Naive B cell (primary cell): ENCODE data around the gene ZBTB16. TPM values are rescaled to one million over a fixed set of nuclear protein-coding genes. Genes with fewer than 3 reads are reported as not detected.

Experiments
- ATAC-seq, 2 donors: fragments of 150-1000 bp; cut with Tn5 transposase; 2 replicates each; pipeline ENCODE4 v1.10.0; 2021; ENCODE audit warnings: low read depth in 2 of 2, mild to moderate bottlenecking in 2 of 2, moderate library complexity in 2 of 2
- DNase-seq: peaks from one replicate; pipeline ENCODE4 v3.0.0; 2022
- H3K27ac Mint-ChIP-seq, 6 donors: one replicate each; pipeline ENCODE4 v1.8.0; 2020 to 2022; ENCODE audit warnings: mild to moderate bottlenecking in 6 of 6, mixed read lengths in 6 of 6, moderate library complexity in 5 of 6, inconsistent platforms in 2 of 6
- H3K27me3 Mint-ChIP-seq, 3 donors: one replicate each; pipeline ENCODE4 v1.8.0; 2021 to 2022; ENCODE audit warnings: mixed read lengths in 3 of 3, mild to moderate bottlenecking in 1 of 3
- H3K36me3 Mint-ChIP-seq, 2 donors: one replicate each; pipeline ENCODE4 v1.8.0; 2020 to 2022; ENCODE audit warnings: mixed read lengths in 2 of 2, inconsistent platforms in 1 of 2, mild to moderate bottlenecking in 1 of 2
- H3K4me1 Mint-ChIP-seq, 3 donors: one replicate each; pipeline ENCODE4 v1.8.0; 2020 to 2022; ENCODE audit warnings: mixed read lengths in 3 of 3, inconsistent platforms in 1 of 3, mild to moderate bottlenecking in 1 of 3, moderate library complexity in 1 of 3
- H3K4me3 Mint-ChIP-seq, 8 donors: one replicate each; pipeline ENCODE4 v1.8.0; 2020 to 2022; ENCODE audit warnings: mild to moderate bottlenecking in 8 of 8, mixed read lengths in 8 of 8, moderate library complexity in 8 of 8, inconsistent platforms in 2 of 8
- H3K9me3 Mint-ChIP-seq, 7 donors: one replicate each; pipeline ENCODE4 v1.8.0; 2020 to 2022; ENCODE audit warnings: mixed read lengths in 7 of 7, mild to moderate bottlenecking in 5 of 7, inconsistent platforms in 2 of 7, moderate library complexity in 1 of 7
- polyA plus RNA-seq, 6 donors: library from polyadenylated mRNA; unstranded; fragments of 300-500 nt; fragmentation: Illumina TruSeq; gene quantifications; one replicate each; pipeline ENCODE4 v1.2.3, GENCODE V29; 2021; ENCODE audit warnings: low read depth in 6 of 6

Gene ZBTB16
- polyA plus RNA-seq = 100 to 1,000 TPM in 2 of 6 donors, 10 to 100 TPM in 3, 1 to 10 TPM in 1; 10.0 to 178 (median 50.5) TPM

- Mint-ChIP-seq H3K36me3 (peaks cover 0 to 6% of the 10 kb centered on the region in 2 donors), H3K9me3 (no peaks in the 10 kb centered on the region), H3K4me3 (peak within 1 kb of the TSS; percentile 91 to 98 (median 96)), H3K27me3 (peaks cover 22 to 40% (median 29%) of the 10 kb centered on the region in 3 donors), H3K4me1 (peaks cover 12 to 31% (median 26%) of the 10 kb centered on the region in 3 donors), H3K27ac (peak within 1 kb of the TSS; percentile 27 to 94 (median 85))
- ATAC-seq (peak; percentile 53 to 60), DNase-seq (peak; percentile 68)
Measured at GRCh38 chr11:114059278-114059983, at the start of gene ZBTB16. TSS of gene ZBTB16 (plus strand) at chr11:114059711. CDS start at chr11:114063301, 3,590 bp downstream.

- no peak for DNase-seq
- Mint-ChIP-seq H3K27me3 (peaks cover 24 to 46% (median 39%) of the 10 kb centered on the region in 3 donors), H3K4me3 (no peak overlapping the region), H3K27ac (no peak overlapping the region), H3K36me3 (no peaks in the 10 kb centered on the region), H3K9me3 (peaks cover 0 to 4% (median 0%) of the 10 kb centered on the region in 7 donors), H3K4me1 (no peaks in the 10 kb centered on the region)
- ATAC-seq = no peak
Measured at GRCh38 chr11:114010931-114011330, 48.6 kb upstream of the ZBTB16 start.

- Mint-ChIP-seq H3K4me1 (no peaks in the 10 kb centered on the region), H3K27ac (peak overlapping the region in 1 of 6 donors; percentile 15), H3K9me3 (peaks cover 0 to 4% (median 0%) of the 10 kb centered on the region in 7 donors), H3K36me3 (no peaks in the 10 kb centered on the region), H3K4me3 (no peak overlapping the region), H3K27me3 (peaks cover 24 to 46% (median 39%) of the 10 kb centered on the region in 3 donors)
- DNase-seq = no peak
- no peak for ATAC-seq
Measured at GRCh38 chr11:114011443-114011842, 48.1 kb upstream of the ZBTB16 start.

- ATAC-seq (no peak), DNase-seq (no peak)
Measured at GRCh38 chr11:114015117-114015516, 44.4 kb upstream of the ZBTB16 start.

GRCh38 chr11:114016986-114017385 is 42.5 kb upstream of the ZBTB16 start:
- ATAC-seq = no peak
- H3K4me3 Mint-ChIP-seq = no peak overlapping the region
- H3K4me1 Mint-ChIP-seq = peaks cover 0 to 3% (median 0%) of the 10 kb centered on the region in 3 donors
- no peaks in the 10 kb centered on the region for H3K36me3 Mint-ChIP-seq
- H3K27ac Mint-ChIP-seq = no peak overlapping the region
- H3K9me3 Mint-ChIP-seq = peaks cover 0 to 4% (median 0%) of the 10 kb centered on the region in 7 donors
- peaks cover 4 to 23% (median 15%) of the 10 kb centered on the region in 3 donors for H3K27me3 Mint-ChIP-seq
- DNase-seq = no peak

More at GRCh38 chr11:114015117-114015516, 44.4 kb upstream of the ZBTB16 start:
- Mint-ChIP-seq H3K27ac (peak overlapping the region in 1 of 6 donors; percentile 15), H3K4me3 (no peak overlapping the region), H3K4me1 (peaks cover 0 to 3% (median 0%) of the 10 kb centered on the region in 3 donors), H3K27me3 (peaks cover 9 to 37% (median 28%) of the 10 kb centered on the region in 3 donors), H3K9me3 (peaks cover 0 to 4% (median 0%) of the 10 kb centered on the region in 7 donors), H3K36me3 (no peaks in the 10 kb centered on the region)

GRCh38 chr11:114017723-114018122 is 41.8 kb upstream of the ZBTB16 start:
- H3K9me3 Mint-ChIP-seq = peaks cover 0 to 1% (median 0%) of the 10 kb centered on the region in 7 donors
- peak overlapping the region in 1 of 8 donors; percentile 77 for H3K4me3 Mint-ChIP-seq
- peaks cover 0 to 3% (median 0%) of the 10 kb centered on the region in 3 donors for H3K4me1 Mint-ChIP-seq
- H3K27ac Mint-ChIP-seq = no peak overlapping the region
- DNase-seq (no peak), ATAC-seq (no peak)
- H3K36me3 Mint-ChIP-seq = no peaks in the 10 kb centered on the region
- H3K27me3 Mint-ChIP-seq = peaks cover 0 to 16% (median 7%) of the 10 kb centered on the region in 3 donors

- ATAC-seq = no peak
- Mint-ChIP-seq H3K27me3 (peaks cover 0 to 16% (median 4%) of the 10 kb centered on the region in 3 donors), H3K27ac (peak overlapping the region in 1 of 6 donors; percentile 3), H3K4me3 (no peak overlapping the region), H3K36me3 (no peaks in the 10 kb centered on the region), H3K9me3 (peaks cover 0 to 1% (median 0%) of the 10 kb centered on the region in 7 donors), H3K4me1 (peaks cover 0 to 3% (median 0%) of the 10 kb centered on the region in 3 donors)
- DNase-seq = no peak
Measured at GRCh38 chr11:114019046-114019445, 40.5 kb upstream of the ZBTB16 start.

- Mint-ChIP-seq H3K4me1 (peaks cover 0 to 3% (median 0%) of the 10 kb centered on the region in 3 donors), H3K4me3 (peak overlapping the region in 1 of 8 donors; percentile 74), H3K9me3 (peaks cover 0 to 1% (median 0%) of the 10 kb centered on the region in 7 donors), H3K36me3 (no peaks in the 10 kb centered on the region), H3K27ac (peak overlapping the region in 1 of 6 donors; percentile 74), H3K27me3 (peaks cover 0 to 16% (median 4%) of the 10 kb centered on the region in 3 donors)
- no peak for DNase-seq
- no peak for ATAC-seq
Measured at GRCh38 chr11:114019574-114019973, 39.9 kb upstream of the ZBTB16 start.

GRCh38 chr11:114025329-114025907 is 34.1 kb upstream of the ZBTB16 start:
- no peaks in the 10 kb centered on the region for H3K4me1 Mint-ChIP-seq
- H3K27me3 Mint-ChIP-seq = peaks cover 14 to 40% (median 31%) of the 10 kb centered on the region in 3 donors
- no peak overlapping the region for H3K4me3 Mint-ChIP-seq
- ATAC-seq = no peak
- no peaks in the 10 kb centered on the region for H3K36me3 Mint-ChIP-seq
- H3K27ac Mint-ChIP-seq = no peak overlapping the region
- DNase-seq = no peak
- peaks cover 0 to 1% (median 0%) of the 10 kb centered on the region in 7 donors for H3K9me3 Mint-ChIP-seq

- Mint-ChIP-seq H3K9me3 (no peaks in the 10 kb centered on the region), H3K4me1 (no peaks in the 10 kb centered on the region), H3K27me3 (peaks cover 14 to 49% (median 38%) of the 10 kb centered on the region in 3 donors), H3K27ac (peak overlapping the region in 1 of 6 donors; percentile 16), H3K36me3 (no peaks in the 10 kb centered on the region), H3K4me3 (no peak overlapping the region)
- DNase-seq (peak; percentile 12), ATAC-seq (peak; percentile 69 to 79)
Measured at GRCh38 chr11:114026355-114026754, 33.2 kb upstream of the ZBTB16 start.

GRCh38 chr11:114027391-114027790 is 32.1 kb upstream of the ZBTB16 start:
- ATAC-seq (no peak), DNase-seq (no peak)
- Mint-ChIP-seq H3K36me3 (no peaks in the 10 kb centered on the region), H3K4me1 (peaks cover 0 to 5% (median 0%) of the 10 kb centered on the region in 3 donors), H3K27ac (no peak overlapping the region), H3K4me3 (no peak overlapping the region), H3K27me3 (peaks cover 14 to 50% (median 38%) of the 10 kb centered on the region in 3 donors), H3K9me3 (no peaks in the 10 kb centered on the region)

GRCh38 chr11:114027926-114028325 is 31.6 kb upstream of the ZBTB16 start:
- no peak overlapping the region for H3K27ac Mint-ChIP-seq

GRCh38 chr11:114031246-114031966 is 28.1 kb upstream of the ZBTB16 start:
- H3K9me3 Mint-ChIP-seq = no peaks in the 10 kb centered on the region
- DNase-seq (no peak), ATAC-seq (no peak)
- peak overlapping the region in 1 of 6 donors; percentile 81 for H3K27ac Mint-ChIP-seq
- no peak overlapping the region for H3K4me3 Mint-ChIP-seq
- peaks cover 5 to 10% (median 9%) of the 10 kb centered on the region in 3 donors for H3K4me1 Mint-ChIP-seq
- peaks cover 11 to 58% (median 57%) of the 10 kb centered on the region in 3 donors for H3K27me3 Mint-ChIP-seq
- H3K36me3 Mint-ChIP-seq = no peaks in the 10 kb centered on the region

More at GRCh38 chr11:114027926-114028325, 31.6 kb upstream of the ZBTB16 start:
- no peak overlapping the region for H3K4me3 Mint-ChIP-seq
- no peak for DNase-seq
- no peaks in the 10 kb centered on the region for H3K9me3 Mint-ChIP-seq
- no peak for ATAC-seq
- H3K27me3 Mint-ChIP-seq = peaks cover 14 to 53% (median 41%) of the 10 kb centered on the region in 3 donors
- H3K4me1 Mint-ChIP-seq = peaks cover 0 to 5% (median 0%) of the 10 kb centered on the region in 3 donors
- no peaks in the 10 kb centered on the region for H3K36me3 Mint-ChIP-seq
